Fibroblast of peridontal ligament (primary cell): ENCODE results near the gene F11.
"Not testable (repeated sequence)": the region's sequence is repeated elsewhere in the genome, so short reads cannot be mapped to it uniquely, and the experiment has no call there.

Experiments used
- DNase-seq: peaks from one replicate; pipeline ENCODE4 v3.0.0-alpha.2; 2010; ENCODE audit errors: extremely low read depth

Gene F11

DNA sequence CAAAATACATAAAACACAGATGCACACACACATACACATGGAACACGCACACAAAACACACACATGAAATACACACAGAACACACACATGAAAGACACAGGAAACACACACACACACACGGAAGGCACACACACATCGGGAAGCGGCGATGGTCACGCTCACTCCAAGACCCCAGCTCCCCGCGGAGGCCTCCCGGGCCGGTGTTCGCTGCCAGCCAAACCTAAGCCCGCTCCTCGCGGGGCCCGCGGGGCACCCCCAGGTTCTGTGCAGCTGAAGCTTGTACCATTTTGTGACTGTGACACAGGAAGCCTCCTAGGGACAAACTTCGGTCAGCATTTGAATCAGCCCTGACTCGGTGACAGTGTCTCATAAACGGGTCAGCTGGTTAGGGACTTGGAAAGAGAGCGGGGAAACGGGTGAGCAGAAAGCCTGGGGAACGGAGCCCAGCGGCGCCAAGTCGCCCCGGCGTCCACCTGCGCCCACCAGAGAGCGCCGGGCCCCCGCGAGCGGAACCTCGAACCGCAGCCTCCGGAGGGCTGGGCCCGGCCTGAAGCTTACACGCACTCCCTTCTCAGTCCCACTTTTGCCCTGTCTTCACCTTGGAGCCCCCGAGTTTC, 32.1 kb downstream of the F11 start:
- no peak for DNase-seq

DNA sequence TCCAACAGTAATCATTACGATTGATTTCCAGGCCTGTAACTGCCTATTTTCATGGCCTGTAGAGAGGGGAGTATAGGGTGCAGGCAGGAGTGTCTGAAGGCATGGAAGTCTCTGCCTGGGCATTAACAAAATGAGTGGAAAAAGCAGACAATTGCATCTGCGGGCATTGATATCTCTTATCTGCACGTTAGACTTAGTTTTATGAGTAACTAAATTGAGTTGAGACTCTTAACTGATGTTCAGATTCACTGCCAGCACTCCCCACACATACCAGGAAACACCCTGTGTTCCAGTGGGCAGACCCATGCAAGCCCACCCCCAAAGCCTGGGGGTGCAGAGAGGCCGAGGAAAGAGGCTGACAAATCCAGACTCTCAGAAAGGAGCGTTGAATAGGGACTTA, 33.3 kb downstream of the F11 start:
- DNase-seq: no peak

DNA sequence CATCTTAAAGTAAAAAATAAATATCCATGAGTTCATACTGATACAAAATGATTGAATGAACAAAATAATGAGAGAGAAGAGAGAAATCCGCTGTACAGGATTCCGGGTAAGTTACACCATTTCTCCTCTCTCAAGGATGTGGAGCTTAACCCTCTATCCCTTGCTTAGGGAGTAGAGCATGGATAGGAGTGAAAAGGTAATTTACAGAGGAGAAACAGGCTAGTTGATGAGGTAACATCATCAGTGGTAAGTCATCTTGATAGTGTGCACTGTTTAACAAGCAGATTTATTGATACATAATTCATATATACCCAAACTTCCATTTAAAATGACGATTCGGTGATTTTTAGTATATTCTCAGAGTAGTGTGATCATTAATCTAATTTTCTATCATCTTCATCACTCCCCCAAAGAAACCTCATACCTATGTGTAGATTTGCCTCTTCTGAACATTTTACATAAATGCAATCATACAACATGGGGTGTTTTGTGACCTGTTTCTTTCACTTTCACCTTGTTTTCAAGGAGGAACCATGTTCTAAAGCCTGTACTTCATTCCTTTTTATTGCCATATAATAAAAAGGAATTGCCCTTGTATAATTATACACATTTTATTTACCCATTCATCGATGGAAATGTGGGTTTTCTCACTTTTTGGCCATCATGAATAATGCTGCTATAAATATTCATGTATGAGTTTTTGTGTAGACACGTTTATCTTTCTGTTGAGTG, 34.8 kb downstream of the F11 start:
- no peak for DNase-seq

DNA sequence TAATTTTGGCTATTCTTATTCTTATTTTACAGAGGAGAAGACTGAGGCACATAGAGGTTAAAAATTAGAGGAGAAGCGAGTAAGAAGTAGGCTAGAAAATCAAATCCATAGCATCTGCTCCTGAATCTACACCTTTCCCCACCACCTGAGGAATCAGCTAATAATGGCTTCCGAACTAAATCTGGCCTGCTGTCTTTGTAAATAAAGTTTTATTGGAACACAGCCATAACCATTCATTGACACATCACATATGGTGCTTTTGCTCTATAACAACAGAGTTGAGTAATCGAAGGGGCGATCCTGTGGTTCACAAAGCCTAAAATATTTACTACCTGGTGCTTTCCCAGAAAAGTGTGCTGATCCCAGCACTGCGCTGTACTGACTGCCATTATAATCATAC, 38.2 kb downstream of the F11 start:
- DNase-seq: no peak

DNA sequence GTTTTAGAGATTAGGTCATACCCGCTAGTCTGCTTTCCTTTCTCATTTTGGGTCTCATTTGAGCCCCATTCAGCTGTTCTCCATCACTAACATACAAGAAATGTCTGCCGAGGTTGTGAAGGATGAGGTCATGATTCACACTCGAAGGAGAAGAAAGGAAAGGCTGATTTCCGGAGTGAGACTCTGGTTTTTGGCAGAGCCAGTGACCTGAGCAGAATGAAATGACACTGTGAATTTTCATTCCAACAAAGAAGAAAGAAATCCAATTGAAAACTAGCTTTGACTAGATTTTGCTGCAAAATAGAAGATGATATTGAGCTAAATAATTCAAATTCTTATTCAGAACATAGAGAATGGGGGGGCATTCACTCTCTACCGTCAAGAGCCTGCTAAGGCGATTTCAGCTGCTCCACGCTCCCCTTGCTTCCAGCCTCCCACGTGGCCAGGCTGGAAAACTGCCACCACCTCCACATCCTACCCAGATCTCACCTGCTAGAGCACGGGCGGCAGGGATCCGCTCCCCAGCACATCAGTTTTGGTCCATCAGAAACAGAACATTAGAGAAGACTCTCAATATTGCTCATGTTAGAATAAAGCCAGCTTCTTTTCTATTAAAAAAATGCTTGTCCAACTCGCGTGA, 39.0 kb downstream of the F11 start:
- DNase-seq: no peak

DNA sequence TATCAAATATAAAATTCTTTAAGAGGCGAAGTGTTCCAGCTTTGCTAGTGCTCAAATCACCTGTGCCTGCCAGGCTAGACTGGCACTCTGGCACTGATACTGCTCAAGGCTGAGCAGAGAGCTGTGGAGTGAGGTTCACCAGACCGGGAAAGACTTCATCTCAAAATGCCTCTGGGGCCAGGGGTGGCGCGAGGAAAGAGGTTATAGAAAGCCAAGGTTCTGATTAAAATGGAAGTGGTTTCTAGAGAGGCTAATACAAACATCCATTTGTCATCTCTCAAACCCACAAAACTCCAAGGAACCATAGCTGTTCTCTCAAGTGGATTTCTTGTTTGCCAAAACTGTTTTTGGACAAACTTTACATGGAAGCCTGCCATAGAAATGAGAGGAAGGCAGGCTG, 41.5 kb downstream of the F11 start:
- no peak for DNase-seq

DNA sequence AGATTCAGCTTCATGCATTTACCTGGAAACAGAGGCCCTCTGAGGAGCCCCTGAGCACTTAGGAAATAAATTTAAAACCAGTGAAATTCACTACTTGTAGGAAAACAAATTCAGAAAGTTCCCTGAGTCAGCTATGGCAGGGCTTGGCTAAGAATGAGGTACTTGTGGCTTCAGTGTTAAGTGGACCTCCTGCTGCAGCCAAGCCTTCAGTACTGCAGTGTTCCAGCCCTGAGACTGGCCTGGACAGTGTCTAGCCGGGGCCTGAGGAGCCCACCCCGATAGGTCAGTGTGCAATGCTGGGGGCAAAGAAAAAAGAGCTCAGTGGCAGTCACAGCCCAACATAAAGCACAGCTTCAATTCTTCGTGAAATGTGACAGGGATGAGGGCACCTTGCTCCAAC, 41.9 kb downstream of the F11 start:
- DNase-seq: no peak

DNA sequence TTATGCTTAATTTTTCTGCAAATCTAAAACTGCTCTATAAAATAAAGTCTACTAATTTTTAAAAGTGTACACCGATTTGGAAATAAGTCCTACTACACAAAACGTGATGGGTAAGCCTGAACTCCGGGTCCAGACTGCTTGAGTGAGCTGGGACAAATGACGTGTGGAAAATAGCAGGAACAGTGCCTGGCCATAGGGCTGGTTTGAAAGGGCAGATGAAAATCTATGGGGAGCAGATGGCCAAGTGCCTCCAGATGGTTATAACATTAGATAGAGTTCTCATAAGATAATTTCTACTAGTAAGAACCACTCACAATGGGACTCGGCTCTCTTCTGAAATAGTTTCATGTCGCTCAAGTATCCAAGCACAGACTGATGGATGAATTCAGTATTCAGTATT, 52.5 kb downstream of the F11 start:
- DNase-seq: no peak

DNA sequence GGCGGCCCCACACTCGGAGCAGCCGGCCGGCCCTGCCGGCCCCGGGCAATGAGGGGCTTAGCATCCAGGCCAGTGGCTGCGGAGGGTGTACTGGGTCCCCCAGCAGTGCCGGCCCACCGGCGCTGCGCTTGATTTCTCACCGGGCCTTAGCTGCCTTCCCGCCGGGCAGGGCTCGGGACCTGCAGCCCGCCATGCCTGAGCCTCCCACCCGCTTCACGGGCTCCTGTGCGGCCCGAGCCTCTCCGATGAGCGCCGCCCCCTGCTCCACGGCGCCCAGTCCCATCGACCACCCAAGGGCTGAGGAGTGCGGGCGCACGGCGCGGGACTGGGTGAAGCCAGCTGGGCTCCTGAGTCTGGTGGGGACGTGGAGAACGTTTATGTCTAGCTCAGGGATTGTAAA, 58.7 kb downstream of the F11 start:
- DNase-seq: not testable (repeated sequence)

DNA sequence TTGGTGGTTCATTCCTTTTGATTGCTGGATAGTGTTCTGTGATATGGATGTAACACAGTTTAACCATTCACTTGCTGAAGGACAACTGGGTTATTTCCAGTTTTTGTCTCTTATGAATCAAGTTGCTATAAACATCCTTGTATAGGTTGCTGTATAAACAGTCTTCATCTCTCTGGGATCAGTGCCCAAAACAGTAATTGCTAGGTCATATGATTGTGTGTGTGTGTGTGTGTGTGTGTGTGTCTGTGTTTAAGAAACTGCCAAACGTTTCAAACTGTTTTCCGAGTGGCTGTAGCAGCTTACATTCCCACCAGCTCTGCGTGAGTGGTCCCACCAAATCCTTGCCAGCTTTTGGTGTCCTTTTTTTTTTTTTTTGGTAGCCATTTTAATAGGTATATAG, 60.4 kb downstream of the F11 start:
- no peak for DNase-seq

DNA sequence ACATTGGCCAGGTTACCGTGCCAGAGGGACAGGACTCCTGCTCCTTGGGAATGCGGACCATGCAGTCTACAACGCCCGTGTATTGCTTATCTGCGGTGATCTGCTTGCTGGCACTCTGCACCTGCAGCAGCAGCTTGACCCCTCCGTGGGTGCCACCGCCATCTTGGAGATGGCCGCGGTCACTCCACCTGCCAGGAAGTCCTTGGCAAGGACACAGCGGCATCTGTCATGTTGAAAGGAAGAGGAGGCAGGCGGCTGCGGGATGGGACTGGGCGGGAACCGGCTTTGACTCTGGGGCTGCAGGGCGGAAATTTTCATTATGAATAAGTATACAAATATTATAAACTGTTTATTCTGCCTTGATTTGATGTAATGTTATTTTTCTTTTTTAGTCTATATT, 63.4 kb downstream of the F11 start:
- no peak for DNase-seq

DNA sequence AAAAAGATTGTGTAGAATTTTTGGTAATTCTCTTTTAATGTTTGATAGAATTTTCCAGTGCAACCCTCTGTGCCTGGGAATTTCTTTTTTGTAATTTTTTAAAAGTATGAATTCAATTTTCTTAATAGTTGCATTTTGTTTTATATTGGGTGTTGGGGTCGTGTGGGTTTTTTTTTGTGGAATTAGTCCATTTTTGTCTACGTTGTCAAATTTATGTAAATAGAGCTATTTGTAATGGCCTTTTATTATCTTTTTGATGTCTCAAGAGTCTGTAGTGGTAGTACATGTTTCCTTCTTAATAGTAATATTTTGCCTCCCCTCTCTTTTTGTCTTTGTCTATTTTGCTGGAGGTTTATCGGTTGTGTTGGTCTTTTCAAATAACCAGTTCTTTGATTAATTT, 64.4 kb downstream of the F11 start:
- DNase-seq: no peak

DNA sequence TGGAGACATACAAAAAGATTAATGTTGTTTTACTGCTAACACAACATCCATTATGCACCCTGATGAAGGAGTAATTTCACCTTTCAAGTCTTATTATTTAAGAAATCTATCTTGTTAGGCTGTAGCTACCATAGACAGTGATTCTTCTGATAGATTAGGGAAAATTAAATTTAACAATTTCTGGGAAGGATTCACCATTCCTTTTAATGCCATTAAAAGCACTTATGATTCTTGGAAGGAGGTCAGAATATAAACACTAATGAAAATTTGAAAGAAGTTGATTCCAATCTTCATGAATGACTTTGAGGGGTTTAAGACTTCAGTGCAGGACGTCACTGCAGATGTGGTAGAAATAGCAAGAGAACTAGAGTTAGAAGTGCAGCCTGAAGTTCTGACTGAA, 69.8 kb downstream of the F11 start:
- DNase-seq: no peak
